ENCODE data around the gene GALNT13.

GALNT13 gene

GRCh38 chr2:154244932-154245331 lies 373.2 kb downstream of the GALNT13 start:
- H3K4me1 ChIP-seq (ENCODE audit: control insufficient read depth, insufficient read depth, low read length), result no peaks in the 10 kb centered on the region
- no peak overlapping the region for H3K27ac ChIP-seq (ENCODE audit: low read length)
- H3K4me3 ChIP-seq (ENCODE audit: low read length in 2 of 2), result no peak overlapping the region
- no peaks in the 10 kb centered on the region for H3K27me3 ChIP-seq (ENCODE audit: control insufficient read depth in 1 of 2, insufficient read depth in 2 of 2, low read length in 2 of 2)
- no peak overlapping the region for H3K9ac ChIP-seq (ENCODE audit: low read length in 2 of 2)
- no peaks in the 10 kb centered on the region for H3K9me3 ChIP-seq (ENCODE audit: control insufficient read depth in 2 of 2, low read length in 2 of 2)
- no peaks in the 10 kb centered on the region for H3K36me3 ChIP-seq (ENCODE audit: control insufficient read depth in 2 of 2, insufficient read depth in 2 of 2, low read length in 2 of 2)

- H3K9me3 ChIP-seq (ENCODE audit: control insufficient read depth in 2 of 2, low read length in 2 of 2), result no peaks in the 10 kb centered on the region
- no peaks in the 10 kb centered on the region for H3K36me3 ChIP-seq (ENCODE audit: control insufficient read depth in 2 of 2, insufficient read depth in 2 of 2, low read length in 2 of 2)
- H3K4me1 ChIP-seq (ENCODE audit: control insufficient read depth, insufficient read depth, low read length), result no peaks in the 10 kb centered on the region
- H3K27ac ChIP-seq (ENCODE audit: low read length), result no peak overlapping the region
- H3K27me3 ChIP-seq (ENCODE audit: control insufficient read depth in 1 of 2, insufficient read depth in 2 of 2, low read length in 2 of 2), result no peaks in the 10 kb centered on the region
- no peak overlapping the region for H3K4me3 ChIP-seq (ENCODE audit: low read length in 2 of 2)
- no peak overlapping the region for H3K9ac ChIP-seq (ENCODE audit: low read length in 2 of 2)
Measured at GRCh38 chr2:154247503-154247902, 375.8 kb downstream of the GALNT13 start.

GRCh38 chr2:154256136-154256535 lies 384.4 kb downstream of the GALNT13 start:
- Histone ChIP-seq H3K9me3 (ENCODE audit: control insufficient read depth in 2 of 2, low read length in 2 of 2) (no peaks in the 10 kb centered on the region), H3K9ac (ENCODE audit: low read length in 2 of 2) (no peak overlapping the region), H3K27me3 (ENCODE audit: control insufficient read depth in 1 of 2, insufficient read depth in 2 of 2, low read length in 2 of 2) (no peaks in the 10 kb centered on the region), H3K4me3 (ENCODE audit: low read length in 2 of 2) (no peak overlapping the region), H3K27ac (ENCODE audit: low read length) (no peak overlapping the region), H3K4me1 (ENCODE audit: control insufficient read depth, insufficient read depth, low read length) (no peaks in the 10 kb centered on the region), H3K36me3 (ENCODE audit: control insufficient read depth in 2 of 2, insufficient read depth in 2 of 2, low read length in 2 of 2) (no peaks in the 10 kb centered on the region)

GRCh38 chr2:154259030-154259429 lies 387.3 kb downstream of the GALNT13 start:
- H3K4me1 ChIP-seq (ENCODE audit: control insufficient read depth, insufficient read depth, low read length), result no peaks in the 10 kb centered on the region
- H3K9ac ChIP-seq (ENCODE audit: low read length in 2 of 2), result no peak overlapping the region
- H3K4me3 ChIP-seq (ENCODE audit: low read length in 2 of 2), result no peak overlapping the region
- H3K9me3 ChIP-seq (ENCODE audit: control insufficient read depth in 2 of 2, low read length in 2 of 2), result no peaks in the 10 kb centered on the region
- H3K36me3 ChIP-seq (ENCODE audit: control insufficient read depth in 2 of 2, insufficient read depth in 2 of 2, low read length in 2 of 2), result no peaks in the 10 kb centered on the region
- H3K27me3 ChIP-seq (ENCODE audit: control insufficient read depth in 1 of 2, insufficient read depth in 2 of 2, low read length in 2 of 2), result no peaks in the 10 kb centered on the region
- H3K27ac ChIP-seq (ENCODE audit: low read length), result no peak overlapping the region

- H3K9me3 ChIP-seq (ENCODE audit: control insufficient read depth in 2 of 2, low read length in 2 of 2), result no peaks in the 10 kb centered on the region
- H3K27me3 ChIP-seq (ENCODE audit: control insufficient read depth in 1 of 2, insufficient read depth in 2 of 2, low read length in 2 of 2), result no peaks in the 10 kb centered on the region
- no peak overlapping the region for H3K4me3 ChIP-seq (ENCODE audit: low read length in 2 of 2)
- no peak overlapping the region for H3K27ac ChIP-seq (ENCODE audit: low read length)
- H3K9ac ChIP-seq (ENCODE audit: low read length in 2 of 2), result no peak overlapping the region
- H3K4me1 ChIP-seq (ENCODE audit: control insufficient read depth, insufficient read depth, low read length), result no peaks in the 10 kb centered on the region
- H3K36me3 ChIP-seq (ENCODE audit: control insufficient read depth in 2 of 2, insufficient read depth in 2 of 2, low read length in 2 of 2), result no peaks in the 10 kb centered on the region
Measured at GRCh38 chr2:154261473-154262027, 389.8 kb downstream of the GALNT13 start.

GRCh38 chr2:154263206-154263605 lies 391.5 kb downstream of the GALNT13 start:
- H3K4me3 ChIP-seq (ENCODE audit: low read length in 2 of 2), result no peak overlapping the region
- no peaks in the 10 kb centered on the region for H3K9me3 ChIP-seq (ENCODE audit: control insufficient read depth in 2 of 2, low read length in 2 of 2)
- no peaks in the 10 kb centered on the region for H3K4me1 ChIP-seq (ENCODE audit: control insufficient read depth, insufficient read depth, low read length)
- no peak overlapping the region for H3K27ac ChIP-seq (ENCODE audit: low read length)
- H3K36me3 ChIP-seq (ENCODE audit: control insufficient read depth in 2 of 2, insufficient read depth in 2 of 2, low read length in 2 of 2), result no peaks in the 10 kb centered on the region
- H3K27me3 ChIP-seq (ENCODE audit: control insufficient read depth in 1 of 2, insufficient read depth in 2 of 2, low read length in 2 of 2), result no peaks in the 10 kb centered on the region
- no peak overlapping the region for H3K9ac ChIP-seq (ENCODE audit: low read length in 2 of 2)

GRCh38 chr2:154264024-154264423 lies 392.3 kb downstream of the GALNT13 start:
- H3K9ac ChIP-seq (ENCODE audit: low read length in 2 of 2), result no peak overlapping the region
- H3K27ac ChIP-seq (ENCODE audit: low read length), result no peak overlapping the region
- H3K9me3 ChIP-seq (ENCODE audit: control insufficient read depth in 2 of 2, low read length in 2 of 2), result no peaks in the 10 kb centered on the region
- H3K27me3 ChIP-seq (ENCODE audit: control insufficient read depth in 1 of 2, insufficient read depth in 2 of 2, low read length in 2 of 2), result no peaks in the 10 kb centered on the region
- no peak overlapping the region for H3K4me3 ChIP-seq (ENCODE audit: low read length in 2 of 2)
- no peaks in the 10 kb centered on the region for H3K36me3 ChIP-seq (ENCODE audit: control insufficient read depth in 2 of 2, insufficient read depth in 2 of 2, low read length in 2 of 2)
- H3K4me1 ChIP-seq (ENCODE audit: control insufficient read depth, insufficient read depth, low read length), result no peaks in the 10 kb centered on the region

- Histone ChIP-seq H3K27ac (ENCODE audit: low read length) (no peak overlapping the region), H3K9ac (ENCODE audit: low read length in 2 of 2) (no peak overlapping the region), H3K9me3 (ENCODE audit: control insufficient read depth in 2 of 2, low read length in 2 of 2) (no peaks in the 10 kb centered on the region), H3K4me3 (ENCODE audit: low read length in 2 of 2) (no peak overlapping the region), H3K27me3 (ENCODE audit: control insufficient read depth in 1 of 2, insufficient read depth in 2 of 2, low read length in 2 of 2) (no peaks in the 10 kb centered on the region), H3K36me3 (ENCODE audit: control insufficient read depth in 2 of 2, insufficient read depth in 2 of 2, low read length in 2 of 2) (no peaks in the 10 kb centered on the region), H3K4me1 (ENCODE audit: control insufficient read depth, insufficient read depth, low read length) (no peaks in the 10 kb centered on the region)
Measured at GRCh38 chr2:154267983-154268382, 396.3 kb downstream of the GALNT13 start.

- Histone ChIP-seq H3K27me3 (ENCODE audit: control insufficient read depth in 1 of 2, insufficient read depth in 2 of 2, low read length in 2 of 2) (no peaks in the 10 kb centered on the region), H3K4me3 (ENCODE audit: low read length in 2 of 2) (no peak overlapping the region), H3K36me3 (ENCODE audit: control insufficient read depth in 2 of 2, insufficient read depth in 2 of 2, low read length in 2 of 2) (no peaks in the 10 kb centered on the region), H3K9me3 (ENCODE audit: control insufficient read depth in 2 of 2, low read length in 2 of 2) (no peaks in the 10 kb centered on the region), H3K27ac (ENCODE audit: low read length) (no peak overlapping the region), H3K9ac (ENCODE audit: low read length in 2 of 2) (no peak overlapping the region), H3K4me1 (ENCODE audit: control insufficient read depth, insufficient read depth, low read length) (no peaks in the 10 kb centered on the region)
Measured at GRCh38 chr2:154280543-154280942, 408.8 kb downstream of the GALNT13 start.

- Histone ChIP-seq H3K9ac (ENCODE audit: low read length in 2 of 2) (no peak overlapping the region), H3K4me3 (ENCODE audit: low read length in 2 of 2) (no peak overlapping the region), H3K9me3 (ENCODE audit: control insufficient read depth in 2 of 2, low read length in 2 of 2) (peaks cover 0 to 5% of the 10 kb centered on the region in 2 donors), H3K4me1 (ENCODE audit: control insufficient read depth, insufficient read depth, low read length) (no peaks in the 10 kb centered on the region), H3K36me3 (ENCODE audit: control insufficient read depth in 2 of 2, insufficient read depth in 2 of 2, low read length in 2 of 2) (no peaks in the 10 kb centered on the region), H3K27ac (ENCODE audit: low read length) (no peak overlapping the region), H3K27me3 (ENCODE audit: control insufficient read depth in 1 of 2, insufficient read depth in 2 of 2, low read length in 2 of 2) (no peaks in the 10 kb centered on the region)
Measured at GRCh38 chr2:154289870-154290269, 418.1 kb downstream of the GALNT13 start.

- Histone ChIP-seq H3K4me3 (ENCODE audit: low read length in 2 of 2) (no peak overlapping the region), H3K27me3 (ENCODE audit: control insufficient read depth in 1 of 2, insufficient read depth in 2 of 2, low read length in 2 of 2) (no peaks in the 10 kb centered on the region), H3K36me3 (ENCODE audit: control insufficient read depth in 2 of 2, insufficient read depth in 2 of 2, low read length in 2 of 2) (no peaks in the 10 kb centered on the region), H3K9ac (ENCODE audit: low read length in 2 of 2) (no peak overlapping the region), H3K27ac (ENCODE audit: low read length) (no peak overlapping the region), H3K4me1 (ENCODE audit: control insufficient read depth, insufficient read depth, low read length) (no peaks in the 10 kb centered on the region), H3K9me3 (ENCODE audit: control insufficient read depth in 2 of 2, low read length in 2 of 2) (peaks cover 0 to 6% of the 10 kb centered on the region in 2 donors)
Measured at GRCh38 chr2:154291511-154291910, 419.8 kb downstream of the GALNT13 start.
